SK-MEL-5 (cell line): ENCODE data around the gene NUP153. TPM values are rescaled to one million over a fixed set of nuclear protein-coding genes. Genes with fewer than 3 reads are reported as not detected.
A peak's percentile ranks its signal among the peaks of the same experiment; 100 is the strongest.
"Not testable (repeated sequence)": the region's sequence is repeated elsewhere in the genome, so short reads cannot be mapped to it uniquely, and the experiment has no call there.

Experiments
- DNase-seq: peaks from one replicate; pipeline ENCODE4 v3.0.0-alpha.2; 2016; ENCODE audit warnings: low read depth, low spot score
- in situ Hi-C: cut with HindIII; loops from 2 replicates; pipeline ENCODE4 v1.10.0; 2016; ENCODE audit warnings: low sequenced_read_pairs, high pct_unique_total_duplicates, low pct_unique_long_range_greater_than_20kb
- small RNA-seq, 2 experiments: library from RNA; depleted of rRNA; stranded (forward); fragments of <200 nt; gene quantifications; one replicate each; pipeline ENCODE3, GENCODE V24; 2014
- total RNA-seq: library from RNA; depleted of rRNA; stranded (reverse); fragments of >200 nt; shearing (Covaris generic); gene quantifications from 2 replicates; pipeline ENCODE4 v1.2.3, GENCODE V29; 2014; rRNA removed

Gene NUP153
- total RNA-seq, 1 experiment from 2014 or later: 42.1 TPM

GRCh38 chr6:17589406-17590096 lies 117.2 kb downstream of the NUP153 start:
- in situ Hi-C loops: no loop called here
- peak; percentile 52 for DNase-seq

GRCh38 chr6:17588011-17588410 lies 118.7 kb downstream of the NUP153 start:
- in situ Hi-C loops: no loop called here
- no peak for DNase-seq

GRCh38 chr6:17586623-17587022 lies 120.1 kb downstream of the NUP153 start:
- in situ Hi-C loops, DNase-seq: not testable (repeated sequence)

GRCh38 chr6:17585766-17586490 lies 120.8 kb downstream of the NUP153 start:
- peak; percentile 75 for DNase-seq
- in situ Hi-C loops: no loop called here

- peak; percentile 90 for DNase-seq
- in situ Hi-C loops: no loop called here
Measured at GRCh38 chr6:17584241-17584803, 122.4 kb downstream of the NUP153 start.

- DNase-seq: no peak
- in situ Hi-C loops: no loop called here
Measured at GRCh38 chr6:17583811-17584210, 122.9 kb downstream of the NUP153 start.

- in situ Hi-C loops, DNase-seq: not testable (repeated sequence)
Measured at GRCh38 chr6:17581282-17581681, 125.4 kb downstream of the NUP153 start.

GRCh38 chr6:17580518-17581048 lies 126.1 kb downstream of the NUP153 start:
- DNase-seq: peak; percentile 58
- in situ Hi-C loops: no loop called here

GRCh38 chr6:17577059-17577458 lies 129.7 kb downstream of the NUP153 start:
- no peak for DNase-seq
- in situ Hi-C loops: no loop called here

GRCh38 chr6:17574866-17575560 lies 131.7 kb downstream of the NUP153 start:
- in situ Hi-C loops: no loop called here
- no peak for DNase-seq

- DNase-seq: no peak
- in situ Hi-C loops: no loop called here
Measured at GRCh38 chr6:17565399-17565798, 141.3 kb downstream of the NUP153 start.

Small RNA genes within 50 kb of the gene (small RNA-seq; reads per million reads assigned to genes)
- gene RF00019 (0 reads per million in 2 experiments), gene RNA5SP204 (5.5 to 59.1 reads per million in 2 experiments), gene RNU6-190P (0 reads per million in 2 experiments), gene SUMO2P13 (0 reads per million in 2 experiments)

Other genes with a start within 250 kb of the NUP153 start
- gene FAM8A1, start 106.6 kb downstream of the NUP153 start, total RNA-seq: 26.2 and 27.8 TPM in 2 replicates